HepG2 (cell line): ENCODE data around the gene ZNF440.

ENCODE experiments used
- CTCF ChIP-seq: sonication (generic); formaldehyde crosslinking; IDR thresholded peaks from 2 replicates; pipeline ENCODE4 v1.5.0; 2020; ENCODE audit warnings: mild to moderate bottlenecking, missing genetic modification reagents, moderate library complexity
- DNMT1 ChIP-seq: sonication (generic); formaldehyde crosslinking; IDR thresholded peaks from 2 replicates; pipeline ENCODE4 v1.5.1; 2020; ENCODE audit warnings: mild to moderate bottlenecking, missing genetic modification reagents
- EP300 ChIP-seq, 3 experiments: sonication (generic) in 1 of 3; formaldehyde crosslinking in 1 of 3; IDR thresholded peaks; 2 replicates each; pipeline versions ENCODE4 v1.5.1 to v1.6.1; 2011 to 2020; ENCODE audit warnings: low read depth in 2 of 3, low read length in 2 of 3, borderline replicate concordance in 1 of 3, improper control_type of control experiment in 1 of 3, mild to moderate bottlenecking in 1 of 3, missing genetic modification reagents in 1 of 3, moderate library complexity in 1 of 3
- HDAC2 ChIP-seq: sonication (generic); formaldehyde crosslinking; IDR thresholded peaks from 2 replicates; pipeline ENCODE4 v1.4.0; 2020; ENCODE audit warnings: missing genetic modification reagents
- HMG20B ChIP-seq: conservative IDR thresholded peaks from 2 replicates; pipeline ENCODE4 v1.6.1; 2016; ENCODE audit warnings: missing genetic modification reagents, missing compliant biosample characterization
- NFIB ChIP-seq: sonication (generic); formaldehyde crosslinking; IDR thresholded peaks from 2 replicates; pipeline ENCODE4 v1.9.0; 2021; ENCODE audit warnings: missing genetic modification reagents, mild to moderate bottlenecking, borderline replicate concordance
- SOX6 ChIP-seq, 2 experiments: fragments of 450-650 bp in 1 of 2; sonication (generic) in 1 of 2; formaldehyde crosslinking in 1 of 2; IDR thresholded peaks; 2 replicates each; pipeline versions ENCODE4 v1.4.0 to v1.6.1; 2017 to 2020; ENCODE audit warnings: antibody characterized with exemption in 1 of 2, mild to moderate bottlenecking in 1 of 2, missing genetic modification reagents in 1 of 2
- WIZ ChIP-seq: sonication (generic); formaldehyde crosslinking; IDR thresholded peaks from 2 replicates; pipeline ENCODE4 v1.5.1; 2020; ENCODE audit warnings: mild to moderate bottlenecking, missing genetic modification reagents
- ZNF232 ChIP-seq: sonication (generic); formaldehyde crosslinking; IDR thresholded peaks from 2 replicates; pipeline ENCODE4 v1.4.0; 2020; ENCODE audit warnings: missing genetic modification reagents, borderline replicate concordance
- ZNF335 ChIP-seq: sonication (generic); formaldehyde crosslinking; IDR thresholded peaks from 2 replicates; pipeline ENCODE4 v1.4.0; 2020; ENCODE audit warnings: missing genetic modification reagents
- TF ChIP-seq, protein P1 (sequence below): sonication (generic); formaldehyde crosslinking; IDR thresholded peaks from 2 replicates; pipeline ENCODE4 v1.4.0; 2020; ENCODE audit warnings: missing genetic modification reagents
- TF ChIP-seq, protein P2 (sequence below), 2 experiments: IDR thresholded peaks; 2 replicates each; pipeline ENCODE4 v1.6.1; 2011 to 2012; ENCODE audit warnings: low read length in 2 of 2, borderline replicate concordance in 1 of 2, low read depth in 1 of 2, mild to moderate bottlenecking in 1 of 2, moderate library complexity in 1 of 2

- TF ChIP-seq NFIB = no peak
- no peak for TF ChIP-seq ZNF335 (CRISPR knock-in tag)
- TF ChIP-seq HMG20B (CRISPR knock-in tag) = no peak
- TF ChIP-seq WIZ (CRISPR knock-in tag) = no peak
- TF ChIP-seq SOX6 (IDR thresholded peaks at IDR 0.05) = no peak
- TF ChIP-seq SOX6 (CRISPR knock-in tag; IDR thresholded peaks at IDR 0.05) = no peak; the same call in 1 of the 2 replicates
- no peak for TF ChIP-seq ZNF232 (CRISPR knock-in tag)
- TF ChIP-seq, protein P1, sequence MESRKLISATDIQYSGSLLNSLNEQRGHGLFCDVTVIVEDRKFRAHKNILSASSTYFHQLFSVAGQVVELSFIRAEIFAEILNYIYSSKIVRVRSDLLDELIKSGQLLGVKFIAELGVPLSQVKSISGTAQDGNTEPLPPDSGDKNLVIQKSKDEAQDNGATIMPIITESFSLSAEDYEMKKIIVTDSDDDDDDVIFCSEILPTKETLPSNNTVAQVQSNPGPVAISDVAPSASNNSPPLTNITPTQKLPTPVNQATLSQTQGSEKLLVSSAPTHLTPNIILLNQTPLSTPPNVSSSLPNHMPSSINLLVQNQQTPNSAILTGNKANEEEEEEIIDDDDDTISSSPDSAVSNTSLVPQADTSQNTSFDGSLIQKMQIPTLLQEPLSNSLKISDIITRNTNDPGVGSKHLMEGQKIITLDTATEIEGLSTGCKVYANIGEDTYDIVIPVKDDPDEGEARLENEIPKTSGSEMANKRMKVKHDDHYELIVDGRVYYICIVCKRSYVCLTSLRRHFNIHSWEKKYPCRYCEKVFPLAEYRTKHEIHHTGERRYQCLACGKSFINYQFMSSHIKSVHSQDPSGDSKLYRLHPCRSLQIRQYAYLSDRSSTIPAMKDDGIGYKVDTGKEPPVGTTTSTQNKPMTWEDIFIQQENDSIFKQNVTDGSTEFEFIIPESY = no peak
- no peak for TF ChIP-seq CTCF
- TF ChIP-seq, protein P2, sequence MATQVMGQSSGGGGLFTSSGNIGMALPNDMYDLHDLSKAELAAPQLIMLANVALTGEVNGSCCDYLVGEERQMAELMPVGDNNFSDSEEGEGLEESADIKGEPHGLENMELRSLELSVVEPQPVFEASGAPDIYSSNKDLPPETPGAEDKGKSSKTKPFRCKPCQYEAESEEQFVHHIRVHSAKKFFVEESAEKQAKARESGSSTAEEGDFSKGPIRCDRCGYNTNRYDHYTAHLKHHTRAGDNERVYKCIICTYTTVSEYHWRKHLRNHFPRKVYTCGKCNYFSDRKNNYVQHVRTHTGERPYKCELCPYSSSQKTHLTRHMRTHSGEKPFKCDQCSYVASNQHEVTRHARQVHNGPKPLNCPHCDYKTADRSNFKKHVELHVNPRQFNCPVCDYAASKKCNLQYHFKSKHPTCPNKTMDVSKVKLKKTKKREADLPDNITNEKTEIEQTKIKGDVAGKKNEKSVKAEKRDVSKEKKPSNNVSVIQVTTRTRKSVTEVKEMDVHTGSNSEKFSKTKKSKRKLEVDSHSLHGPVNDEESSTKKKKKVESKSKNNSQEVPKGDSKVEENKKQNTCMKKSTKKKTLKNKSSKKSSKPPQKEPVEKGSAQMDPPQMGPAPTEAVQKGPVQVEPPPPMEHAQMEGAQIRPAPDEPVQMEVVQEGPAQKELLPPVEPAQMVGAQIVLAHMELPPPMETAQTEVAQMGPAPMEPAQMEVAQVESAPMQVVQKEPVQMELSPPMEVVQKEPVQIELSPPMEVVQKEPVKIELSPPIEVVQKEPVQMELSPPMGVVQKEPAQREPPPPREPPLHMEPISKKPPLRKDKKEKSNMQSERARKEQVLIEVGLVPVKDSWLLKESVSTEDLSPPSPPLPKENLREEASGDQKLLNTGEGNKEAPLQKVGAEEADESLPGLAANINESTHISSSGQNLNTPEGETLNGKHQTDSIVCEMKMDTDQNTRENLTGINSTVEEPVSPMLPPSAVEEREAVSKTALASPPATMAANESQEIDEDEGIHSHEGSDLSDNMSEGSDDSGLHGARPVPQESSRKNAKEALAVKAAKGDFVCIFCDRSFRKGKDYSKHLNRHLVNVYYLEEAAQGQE (IDR thresholded peaks at IDR 0.05; ENCODE audit: borderline replicate concordance in 1 of 2, low read depth in 1 of 2, low read length in 2 of 2) = no peak
- no peak; the same call in 1 of the 2 replicates for TF ChIP-seq HDAC2 (CRISPR knock-in tag)
- no peak for TF ChIP-seq DNMT1 (CRISPR knock-in tag)
- no peak for TF ChIP-seq EP300 (IDR thresholded peaks at IDR 0.05; ENCODE audit: low read depth in 2 of 2, low read length in 2 of 2)
- no peak for TF ChIP-seq EP300 (CRISPR knock-in tag; IDR thresholded peaks at IDR 0.05; ENCODE audit: borderline replicate concordance)
These were observed 58.6 kb downstream of the ZNF440 start for GRCh38 chr19:11872624-11873023.
